CD8-positive, alpha-beta memory T cell (primary cell): ENCODE data around the gene FGF21. TPM values are rescaled to one million over a fixed set of nuclear protein-coding genes. Genes with fewer than 3 reads are reported as not detected.

Experiments
- polyA plus RNA-seq: library from polyadenylated mRNA; unstranded; fragments of 300-500 nt; fragmentation: Illumina TruSeq; gene quantifications from one replicate; pipeline ENCODE4 v1.2.3, GENCODE V29; 2021
- total RNA-seq, 2 experiments: library from RNA; stranded (reverse); gene quantifications; one replicate each; pipeline ENCODE4 v1.2.3, GENCODE V29; 2021

The FGF21 gene
- total and polyA plus RNA-seq, 3 experiments from 2014 or later: not detected

Other genes starting within 250 kb of the FGF21 start
- 1 to 10 TPM; 4.6 to 4.7 TPM for gene LMTK3, start 243.7 kb upstream of the FGF21 start, total RNA-seq
- gene LMTK3, start 243.7 kb upstream of the FGF21 start, polyA plus RNA-seq: not detected
- gene SULT2B1, start 203.4 kb upstream of the FGF21 start, total RNA-seq: not detected
- not detected for gene SULT2B1, start 203.4 kb upstream of the FGF21 start, polyA plus RNA-seq
- not detected for gene SPACA4, start 148.8 kb upstream of the FGF21 start, total RNA-seq
- gene SPACA4, start 148.8 kb upstream of the FGF21 start, polyA plus RNA-seq: not detected
- gene FAM83E, start 140.4 kb upstream of the FGF21 start, total RNA-seq: 1 to 10 TPM; 3.7 to 5.4 TPM
- not detected for gene FAM83E, start 140.4 kb upstream of the FGF21 start, polyA plus RNA-seq
- gene RPL18, start 136.3 kb upstream of the FGF21 start, total RNA-seq: 1,000 to 10,000 TPM; 1,778 to 1,810 TPM
- 1,821 TPM for gene RPL18, start 136.3 kb upstream of the FGF21 start, polyA plus RNA-seq
- 10 to 100 TPM; 37.5 to 38.5 TPM for gene SPHK2, start 136.0 kb upstream of the FGF21 start, total RNA-seq
- 10.2 TPM for gene SPHK2, start 136.0 kb upstream of the FGF21 start, polyA plus RNA-seq
- 10 to 100 TPM; 10.9 to 12.1 TPM for gene DBP, start 118.1 kb upstream of the FGF21 start, total RNA-seq
- gene DBP, start 118.1 kb upstream of the FGF21 start, polyA plus RNA-seq: 84.1 TPM
- 10 to 100 TPM; 12.7 to 13.0 TPM for gene CA11, start 109.3 kb upstream of the FGF21 start, total RNA-seq
- 8.3 TPM for gene CA11, start 109.3 kb upstream of the FGF21 start, polyA plus RNA-seq
- gene NTN5, start 82.5 kb upstream of the FGF21 start, total RNA-seq: under 1 TPM; 0.11 to 0.33 TPM
- not detected for gene NTN5, start 82.5 kb upstream of the FGF21 start, polyA plus RNA-seq
- not detected for gene FUT2, start 59.6 kb upstream of the FGF21 start, total RNA-seq
- 0.33 TPM for gene FUT2, start 59.6 kb upstream of the FGF21 start, polyA plus RNA-seq
- gene MAMSTR, start 35.8 kb upstream of the FGF21 start, total RNA-seq: under 1 TPM; 0.68 to 0.69 TPM
- gene MAMSTR, start 35.8 kb upstream of the FGF21 start, polyA plus RNA-seq: 0.40 TPM
- gene RASIP1, start 14.9 kb upstream of the FGF21 start, total RNA-seq: under 1 TPM; 0.20 to 0.22 TPM
- 0.09 TPM for gene RASIP1, start 14.9 kb upstream of the FGF21 start, polyA plus RNA-seq
- not detected for gene IZUMO1, start 8.6 kb upstream of the FGF21 start, total RNA-seq
- not detected for gene IZUMO1, start 8.6 kb upstream of the FGF21 start, polyA plus RNA-seq
- gene FUT1, start 2.9 kb upstream of the FGF21 start, total RNA-seq: under 1 TPM; 0.09 TPM
- not detected for gene FUT1, start 2.9 kb upstream of the FGF21 start, polyA plus RNA-seq
- gene BCAT2, start 55.5 kb downstream of the FGF21 start, total RNA-seq: 10 to 100 TPM; 61.9 to 62.6 TPM
- gene BCAT2, start 55.5 kb downstream of the FGF21 start, polyA plus RNA-seq: 31.8 TPM
- gene HSD17B14, start 81.0 kb downstream of the FGF21 start, total RNA-seq: under 1 TPM; 0.18 to 0.37 TPM
- 1.1 TPM for gene HSD17B14, start 81.0 kb downstream of the FGF21 start, polyA plus RNA-seq
- 1 to 10 TPM; 2.5 to 4.1 TPM for gene PLEKHA4, start 113.1 kb downstream of the FGF21 start, total RNA-seq
- gene PLEKHA4, start 113.1 kb downstream of the FGF21 start, polyA plus RNA-seq: 2.7 TPM
- 10 to 100 TPM; 67.1 to 69.3 TPM for gene PPP1R15A, start 116.9 kb downstream of the FGF21 start, total RNA-seq
- 159 TPM for gene PPP1R15A, start 116.9 kb downstream of the FGF21 start, polyA plus RNA-seq
- gene TULP2, start 143.2 kb downstream of the FGF21 start, total RNA-seq: not detected
- gene TULP2, start 143.2 kb downstream of the FGF21 start, polyA plus RNA-seq: not detected
- gene NUCB1, start 144.8 kb downstream of the FGF21 start, total RNA-seq: 10 to 100 TPM; 86.8 to 93.3 TPM
- 147 TPM for gene NUCB1, start 144.8 kb downstream of the FGF21 start, polyA plus RNA-seq
- gene DHDH, start 178.2 kb downstream of the FGF21 start, total RNA-seq: under 1 TPM; 0.42 to 0.53 TPM
- 0.31 TPM for gene DHDH, start 178.2 kb downstream of the FGF21 start, polyA plus RNA-seq
- 100 to 1,000 TPM; 315 to 331 TPM for gene BAX, start 199.4 kb downstream of the FGF21 start, total RNA-seq
- 79.5 TPM for gene BAX, start 199.4 kb downstream of the FGF21 start, polyA plus RNA-seq
- 1,000 to 10,000 TPM; 1,478 to 1,489 TPM for gene FTL, start 209.8 kb downstream of the FGF21 start, total RNA-seq
- 4,521 TPM for gene FTL, start 209.8 kb downstream of the FGF21 start, polyA plus RNA-seq
- gene GYS1, start 237.8 kb downstream of the FGF21 start, total RNA-seq: 10 to 100 TPM; 38.2 to 38.9 TPM
- gene GYS1, start 237.8 kb downstream of the FGF21 start, polyA plus RNA-seq: 31.5 TPM
- gene RUVBL2, start 238.4 kb downstream of the FGF21 start, total RNA-seq: 100 to 1,000 TPM; 147 to 159 TPM
- gene RUVBL2, start 238.4 kb downstream of the FGF21 start, polyA plus RNA-seq: 67.9 TPM